Central memory CD8-positive, alpha-beta T cell (primary cell): ENCODE results near the gene CTIF.
A peak's percentile ranks its signal among the peaks of the same experiment; 100 is the strongest.

ENCODE experiments used
- ATAC-seq: fragments of 150-1000 bp; cut with Tn5 transposase; replicated peaks from 2 replicates; pipeline ENCODE4 v1.10.0; 2022; ENCODE audit warnings: mild to moderate bottlenecking, moderate FRiP score, moderate number of reproducible peaks; ENCODE audit not compliant: poor library complexity, severe bottlenecking; ENCODE audit errors: extremely low read depth
- DNase-seq, 2 donors: peaks; one replicate each; pipeline ENCODE4 v3.0.0; 2021; ENCODE audit warnings: low spot score in 2 of 2
- H3K27ac Mint-ChIP-seq: one replicate; pipeline ENCODE4 v1.8.0; 2022; ENCODE audit warnings: low read depth, mild to moderate bottlenecking, moderate library complexity, mixed read lengths
- H3K27me3 Mint-ChIP-seq: one replicate; pipeline ENCODE4 v1.8.0; 2022; ENCODE audit warnings: mixed read lengths
- H3K36me3 Mint-ChIP-seq: one replicate; pipeline ENCODE4 v1.8.0; 2022; ENCODE audit warnings: mild to moderate bottlenecking, moderate library complexity, mixed read lengths; ENCODE audit not compliant: insufficient read depth
- H3K4me1 Mint-ChIP-seq: one replicate; pipeline ENCODE4 v1.8.0; 2022; ENCODE audit warnings: mixed read lengths
- H3K4me3 Mint-ChIP-seq: one replicate; pipeline ENCODE4 v1.8.0; 2022; ENCODE audit warnings: mild to moderate bottlenecking, moderate library complexity, mixed read lengths
- H3K9me3 Mint-ChIP-seq: one replicate; pipeline ENCODE4 v1.8.0; 2022; ENCODE audit warnings: mixed read lengths

The CTIF gene

GRCh38 chr18:48670751-48671560, 132.1 kb downstream of the CTIF start:
- Mint-ChIP-seq H3K4me3 (no peak overlapping the region), H3K27ac (no peak overlapping the region), H3K36me3 (peaks cover 1% of the 10 kb centered on the region), H3K4me1 (no peaks in the 10 kb centered on the region), H3K9me3 (peaks cover 13% of the 10 kb centered on the region), H3K27me3 (no peaks in the 10 kb centered on the region)
- no peak for ATAC-seq
- DNase-seq, result no peak

GRCh38 chr18:48671561-48671945, 132.7 kb downstream of the CTIF start:
- H3K27me3 Mint-ChIP-seq, result no peaks in the 10 kb centered on the region
- H3K27ac Mint-ChIP-seq, result no peak overlapping the region
- H3K9me3 Mint-ChIP-seq, result peaks cover 8% of the 10 kb centered on the region
- no peak overlapping the region for H3K4me3 Mint-ChIP-seq
- H3K4me1 Mint-ChIP-seq, result no peaks in the 10 kb centered on the region
- H3K36me3 Mint-ChIP-seq, result peaks cover 3% of the 10 kb centered on the region
- no peak for ATAC-seq
- DNase-seq, result no peak

GRCh38 chr18:48672671-48673340, 134.0 kb downstream of the CTIF start:
- no peaks in the 10 kb centered on the region for H3K27me3 Mint-ChIP-seq
- H3K4me3 Mint-ChIP-seq, result no peak overlapping the region
- ATAC-seq, result no peak
- H3K27ac Mint-ChIP-seq, result no peak overlapping the region
- no peaks in the 10 kb centered on the region for H3K4me1 Mint-ChIP-seq
- peaks cover 8% of the 10 kb centered on the region for H3K9me3 Mint-ChIP-seq
- DNase-seq, result no peak
- peaks cover 3% of the 10 kb centered on the region for H3K36me3 Mint-ChIP-seq

GRCh38 chr18:48673456-48673852, 134.6 kb downstream of the CTIF start:
- H3K4me3 Mint-ChIP-seq, result no peak overlapping the region
- H3K36me3 Mint-ChIP-seq, result peaks cover 3% of the 10 kb centered on the region
- no peak for ATAC-seq
- H3K27ac Mint-ChIP-seq, result no peak overlapping the region
- H3K9me3 Mint-ChIP-seq, result peaks cover 8% of the 10 kb centered on the region
- DNase-seq, result no peak
- H3K4me1 Mint-ChIP-seq, result no peaks in the 10 kb centered on the region
- H3K27me3 Mint-ChIP-seq, result no peaks in the 10 kb centered on the region

- peaks cover 3% of the 10 kb centered on the region for H3K36me3 Mint-ChIP-seq
- no peak overlapping the region for H3K4me3 Mint-ChIP-seq
- H3K9me3 Mint-ChIP-seq, result peaks cover 8% of the 10 kb centered on the region
- H3K27ac Mint-ChIP-seq, result no peak overlapping the region
- no peak for DNase-seq
- H3K27me3 Mint-ChIP-seq, result no peaks in the 10 kb centered on the region
- no peaks in the 10 kb centered on the region for H3K4me1 Mint-ChIP-seq
- ATAC-seq, result no peak
These were observed 135.3 kb downstream of the CTIF start for GRCh38 chr18:48673853-48674721.

- Mint-ChIP-seq H3K4me1 (no peaks in the 10 kb centered on the region), H3K36me3 (peaks cover 3% of the 10 kb centered on the region), H3K27me3 (no peaks in the 10 kb centered on the region), H3K27ac (no peak overlapping the region), H3K9me3 (peaks cover 8% of the 10 kb centered on the region), H3K4me3 (no peak overlapping the region)
- no peak for ATAC-seq
- DNase-seq, result no peak
These were observed 136.0 kb downstream of the CTIF start for GRCh38 chr18:48674758-48675351.

- Mint-ChIP-seq H3K36me3 (peaks cover 3% of the 10 kb centered on the region), H3K4me1 (no peaks in the 10 kb centered on the region), H3K27ac (no peak overlapping the region), H3K4me3 (no peak overlapping the region), H3K9me3 (peaks cover 8% of the 10 kb centered on the region), H3K27me3 (no peaks in the 10 kb centered on the region)
- peak; percentile 69 to 76 for DNase-seq
- ATAC-seq, result peak; percentile 80
These were observed 136.5 kb downstream of the CTIF start for GRCh38 chr18:48675352-48675761.

- peaks cover 8% of the 10 kb centered on the region for H3K9me3 Mint-ChIP-seq
- H3K4me1 Mint-ChIP-seq, result no peaks in the 10 kb centered on the region
- DNase-seq, result no peak
- no peak overlapping the region for H3K4me3 Mint-ChIP-seq
- no peak overlapping the region for H3K27ac Mint-ChIP-seq
- H3K36me3 Mint-ChIP-seq, result peaks cover 3% of the 10 kb centered on the region
- no peaks in the 10 kb centered on the region for H3K27me3 Mint-ChIP-seq
- no peak for ATAC-seq
These were observed 137.1 kb downstream of the CTIF start for GRCh38 chr18:48675912-48676311.

GRCh38 chr18:48676346-48676745, 137.5 kb downstream of the CTIF start:
- Mint-ChIP-seq H3K4me3 (no peak overlapping the region), H3K27ac (no peak overlapping the region), H3K27me3 (no peaks in the 10 kb centered on the region), H3K36me3 (peaks cover 3% of the 10 kb centered on the region), H3K9me3 (peaks cover 6% of the 10 kb centered on the region), H3K4me1 (no peaks in the 10 kb centered on the region)
- DNase-seq (no peak), ATAC-seq (no peak)

GRCh38 chr18:48676756-48677368, 138.0 kb downstream of the CTIF start:
- Mint-ChIP-seq H3K27ac (no peak overlapping the region), H3K27me3 (no peaks in the 10 kb centered on the region), H3K9me3 (peaks cover under 1% of the 10 kb centered on the region), H3K36me3 (peaks cover 3% of the 10 kb centered on the region), H3K4me3 (no peak overlapping the region), H3K4me1 (no peaks in the 10 kb centered on the region)
- peak; percentile 30 to 45 for DNase-seq
- peak; percentile 44 for ATAC-seq

- H3K4me1 Mint-ChIP-seq, result no peaks in the 10 kb centered on the region
- ATAC-seq (no peak), DNase-seq (no peak)
- no peak overlapping the region for H3K27ac Mint-ChIP-seq
- peaks cover 3% of the 10 kb centered on the region for H3K36me3 Mint-ChIP-seq
- H3K27me3 Mint-ChIP-seq, result no peaks in the 10 kb centered on the region
- no peak overlapping the region for H3K4me3 Mint-ChIP-seq
- no peaks in the 10 kb centered on the region for H3K9me3 Mint-ChIP-seq
These were observed 139.6 kb downstream of the CTIF start for GRCh38 chr18:48678237-48679115.
